IgD-negative memory B cell (primary cell): ENCODE measurements around the gene DAPK1. TPM values are rescaled to one million over a fixed set of nuclear protein-coding genes. Genes with fewer than 3 reads are reported as not detected.

Experiments
- H3K27ac Mint-ChIP-seq, 3 donors: one replicate each; pipeline ENCODE4 v1.8.0; 2020 to 2022; ENCODE audit warnings: mild to moderate bottlenecking in 3 of 3, mixed read lengths in 3 of 3, moderate library complexity in 1 of 3
- H3K27me3 Mint-ChIP-seq: one replicate; pipeline ENCODE4 v1.8.0; 2021; ENCODE audit warnings: mixed read lengths
- H3K36me3 Mint-ChIP-seq: one replicate; pipeline ENCODE4 v1.8.0; 2020; ENCODE audit warnings: mild to moderate bottlenecking, mixed read lengths
- H3K4me1 Mint-ChIP-seq, 3 donors: one replicate each; pipeline ENCODE4 v1.8.0; 2020 to 2022; ENCODE audit warnings: mixed read lengths in 3 of 3, mild to moderate bottlenecking in 1 of 3
- H3K4me3 Mint-ChIP-seq, 4 donors: one replicate each; pipeline ENCODE4 v1.8.0; 2020 to 2022; ENCODE audit warnings: mild to moderate bottlenecking in 4 of 4, mixed read lengths in 4 of 4, moderate library complexity in 3 of 4
- H3K9me3 Mint-ChIP-seq, 3 donors: one replicate each; pipeline ENCODE4 v1.8.0; 2020 to 2021; ENCODE audit warnings: mixed read lengths in 3 of 3, mild to moderate bottlenecking in 1 of 3
- polyA plus RNA-seq: library from polyadenylated mRNA; unstranded; fragments of 300-500 nt; fragmentation: Illumina TruSeq; gene quantifications from one replicate; pipeline ENCODE4 v1.2.3, GENCODE V29; 2021

Gene DAPK1
- polyA plus RNA-seq, 1 donor from 2014 or later: 0.86 TPM

- H3K27me3 Mint-ChIP-seq: no peaks in the 10 kb centered on the region
- H3K27ac Mint-ChIP-seq: no peak overlapping the region
- H3K36me3 Mint-ChIP-seq: no peaks in the 10 kb centered on the region
- H3K4me1 Mint-ChIP-seq: no peaks in the 10 kb centered on the region
- peaks cover 0 to 13% (median 1%) of the 10 kb centered on the region in 3 donors for H3K9me3 Mint-ChIP-seq
- peak overlapping the region in 2 of 4 donors; percentile 17 to 34 for H3K4me3 Mint-ChIP-seq
Observed at GRCh38 chr9:87685871-87686519, 188.3 kb downstream of the DAPK1 start.

- Mint-ChIP-seq H3K9me3 (peaks cover 0 to 16% (median 1%) of the 10 kb centered on the region in 3 donors), H3K27me3 (no peaks in the 10 kb centered on the region), H3K4me1 (no peaks in the 10 kb centered on the region), H3K36me3 (no peaks in the 10 kb centered on the region), H3K27ac (no peak overlapping the region), H3K4me3 (no peak overlapping the region)
Observed at GRCh38 chr9:87686520-87687090, 188.9 kb downstream of the DAPK1 start.

GRCh38 chr9:87687207-87687606 lies 189.5 kb downstream of the DAPK1 start:
- peaks cover 0 to 18% (median 1%) of the 10 kb centered on the region in 3 donors for H3K9me3 Mint-ChIP-seq
- no peaks in the 10 kb centered on the region for H3K36me3 Mint-ChIP-seq
- H3K27ac Mint-ChIP-seq: no peak overlapping the region
- no peak overlapping the region for H3K4me3 Mint-ChIP-seq
- H3K4me1 Mint-ChIP-seq: no peaks in the 10 kb centered on the region
- no peaks in the 10 kb centered on the region for H3K27me3 Mint-ChIP-seq

- no peak overlapping the region for H3K27ac Mint-ChIP-seq
- no peaks in the 10 kb centered on the region for H3K27me3 Mint-ChIP-seq
- no peak overlapping the region for H3K4me3 Mint-ChIP-seq
- peaks cover 2% of the 10 kb centered on the region for H3K36me3 Mint-ChIP-seq
- H3K9me3 Mint-ChIP-seq: peaks cover 2 to 18% (median 3%) of the 10 kb centered on the region in 3 donors
- no peaks in the 10 kb centered on the region for H3K4me1 Mint-ChIP-seq
Observed at GRCh38 chr9:87694236-87694755, 196.6 kb downstream of the DAPK1 start.

GRCh38 chr9:87695523-87695922 lies 197.9 kb downstream of the DAPK1 start:
- no peaks in the 10 kb centered on the region for H3K27me3 Mint-ChIP-seq
- no peaks in the 10 kb centered on the region for H3K4me1 Mint-ChIP-seq
- no peak overlapping the region for H3K27ac Mint-ChIP-seq
- peaks cover 2% of the 10 kb centered on the region for H3K36me3 Mint-ChIP-seq
- peaks cover 3 to 15% (median 4%) of the 10 kb centered on the region in 3 donors for H3K9me3 Mint-ChIP-seq
- H3K4me3 Mint-ChIP-seq: peak overlapping the region in 1 of 4 donors; percentile 59

GRCh38 chr9:87696641-87697040 lies 199.0 kb downstream of the DAPK1 start:
- no peak overlapping the region for H3K27ac Mint-ChIP-seq
- H3K4me3 Mint-ChIP-seq: no peak overlapping the region
- H3K4me1 Mint-ChIP-seq: no peaks in the 10 kb centered on the region
- peaks cover 2% of the 10 kb centered on the region for H3K36me3 Mint-ChIP-seq
- H3K27me3 Mint-ChIP-seq: no peaks in the 10 kb centered on the region
- H3K9me3 Mint-ChIP-seq: peaks cover 3 to 11% (median 4%) of the 10 kb centered on the region in 3 donors

GRCh38 chr9:87698069-87698809 lies 200.6 kb downstream of the DAPK1 start:
- Mint-ChIP-seq H3K4me1 (peaks cover 0 to 1% (median 0%) of the 10 kb centered on the region in 3 donors), H3K27ac (no peak overlapping the region), H3K36me3 (peaks cover 2% of the 10 kb centered on the region), H3K4me3 (no peak overlapping the region), H3K9me3 (peaks cover 2 to 4% (median 3%) of the 10 kb centered on the region in 3 donors), H3K27me3 (no peaks in the 10 kb centered on the region)

- Mint-ChIP-seq H3K27me3 (no peaks in the 10 kb centered on the region), H3K27ac (no peak overlapping the region), H3K4me1 (peaks cover 0 to 1% (median 0%) of the 10 kb centered on the region in 3 donors), H3K36me3 (peaks cover 2% of the 10 kb centered on the region), H3K4me3 (no peak overlapping the region), H3K9me3 (peaks cover 0 to 3% (median 2%) of the 10 kb centered on the region in 3 donors)
Observed at GRCh38 chr9:87699835-87700234, 202.2 kb downstream of the DAPK1 start.

GRCh38 chr9:87701491-87701890 lies 203.8 kb downstream of the DAPK1 start:
- no peaks in the 10 kb centered on the region for H3K27me3 Mint-ChIP-seq
- H3K4me1 Mint-ChIP-seq: peaks cover 0 to 1% (median 0%) of the 10 kb centered on the region in 3 donors
- H3K27ac Mint-ChIP-seq: no peak overlapping the region
- H3K9me3 Mint-ChIP-seq: peaks cover 0 to 2% (median 2%) of the 10 kb centered on the region in 3 donors
- H3K4me3 Mint-ChIP-seq: no peak overlapping the region
- H3K36me3 Mint-ChIP-seq: peaks cover 2% of the 10 kb centered on the region

GRCh38 chr9:87701931-87702421 lies 204.3 kb downstream of the DAPK1 start:
- H3K4me1 Mint-ChIP-seq: peaks cover 0 to 1% (median 0%) of the 10 kb centered on the region in 3 donors
- peaks cover 0 to 2% (median 2%) of the 10 kb centered on the region in 3 donors for H3K9me3 Mint-ChIP-seq
- peak overlapping the region in 1 of 3 donors; percentile 54 for H3K27ac Mint-ChIP-seq
- no peaks in the 10 kb centered on the region for H3K27me3 Mint-ChIP-seq
- no peak overlapping the region for H3K4me3 Mint-ChIP-seq
- H3K36me3 Mint-ChIP-seq: peaks cover 2% of the 10 kb centered on the region

GRCh38 chr9:87702921-87703320 lies 205.3 kb downstream of the DAPK1 start:
- H3K36me3 Mint-ChIP-seq: peaks cover 2% of the 10 kb centered on the region
- H3K27ac Mint-ChIP-seq: no peak overlapping the region
- peaks cover 0 to 2% (median 2%) of the 10 kb centered on the region in 3 donors for H3K9me3 Mint-ChIP-seq
- H3K27me3 Mint-ChIP-seq: no peaks in the 10 kb centered on the region
- H3K4me1 Mint-ChIP-seq: peaks cover 0 to 1% (median 0%) of the 10 kb centered on the region in 3 donors
- no peak overlapping the region for H3K4me3 Mint-ChIP-seq

GRCh38 chr9:87703636-87704276 lies 206.1 kb downstream of the DAPK1 start:
- H3K27me3 Mint-ChIP-seq: peaks cover 1% of the 10 kb centered on the region
- no peak overlapping the region for H3K27ac Mint-ChIP-seq
- H3K36me3 Mint-ChIP-seq: peaks cover 2% of the 10 kb centered on the region
- H3K9me3 Mint-ChIP-seq: peaks cover 0 to 2% (median 2%) of the 10 kb centered on the region in 3 donors
- H3K4me1 Mint-ChIP-seq: peaks cover 0 to 1% (median 0%) of the 10 kb centered on the region in 3 donors
- no peak overlapping the region for H3K4me3 Mint-ChIP-seq

GRCh38 chr9:87704342-87704741 lies 206.7 kb downstream of the DAPK1 start:
- Mint-ChIP-seq H3K27me3 (peaks cover 3% of the 10 kb centered on the region), H3K27ac (no peak overlapping the region), H3K36me3 (no peaks in the 10 kb centered on the region), H3K4me3 (no peak overlapping the region), H3K9me3 (peaks cover 0 to 2% (median 2%) of the 10 kb centered on the region in 3 donors), H3K4me1 (peaks cover 0 to 1% (median 0%) of the 10 kb centered on the region in 3 donors)

GRCh38 chr9:87706066-87706739 lies 208.5 kb downstream of the DAPK1 start:
- no peaks in the 10 kb centered on the region for H3K36me3 Mint-ChIP-seq
- H3K27me3 Mint-ChIP-seq: peaks cover 3% of the 10 kb centered on the region
- peaks cover 0 to 2% (median 0%) of the 10 kb centered on the region in 3 donors for H3K9me3 Mint-ChIP-seq
- H3K4me3 Mint-ChIP-seq: no peak overlapping the region
- no peak overlapping the region for H3K27ac Mint-ChIP-seq
- H3K4me1 Mint-ChIP-seq: peaks cover 0 to 1% (median 0%) of the 10 kb centered on the region in 3 donors
